ENCODE results near the gene CDYL. TPM values are rescaled to one million over a fixed set of nuclear protein-coding genes. Genes with fewer than 3 reads are reported as not detected.

Gene CDYL
- total RNA-seq, 1 experiment from 2014 or later: 41.6 TPM

GRCh38 chr6:4759997-4760396 is 16.2 kb upstream of the CDYL start:
- H3K27ac Mint-ChIP-seq (ENCODE audit: unreplicated experiment): no peak overlapping the region

GRCh38 chr6:4760773-4761172 is 15.4 kb upstream of the CDYL start:
- peaks cover 23% of the 10 kb centered on the region for H3K9me3 Mint-ChIP-seq (ENCODE audit: unreplicated experiment)
- H3K36me3 Mint-ChIP-seq (ENCODE audit: insufficient read depth, unreplicated experiment): no peaks in the 10 kb centered on the region
- no peak for TF ChIP-seq CTCF (IDR thresholded peaks at IDR 0.05; ENCODE audit: insufficient read depth in 1 of 2, low read depth in 1 of 2, low read length in 1 of 2, severe bottlenecking in 1 of 2, unreplicated experiment in 1 of 2)
- peaks cover 13% of the 10 kb centered on the region; the same call in 1 of the 2 replicates for H3K9me3 ChIP-seq
- H3K4me1 ChIP-seq: no peaks in the 10 kb centered on the region
- no peaks in the 10 kb centered on the region for H3K27me3 Mint-ChIP-seq (ENCODE audit: insufficient read depth, unreplicated experiment)
- H3K4me3 ChIP-seq (ENCODE audit: low read depth, low read length): no peak overlapping the region
- H3K27ac Mint-ChIP-seq (ENCODE audit: unreplicated experiment): no peak overlapping the region
- POLR2A ChIA-PET: no interaction called here
- H3K36me3 ChIP-seq (ENCODE audit: control insufficient read depth, insufficient read depth, low read length): no peaks in the 10 kb centered on the region
- no peak for DNase-seq
- intact Hi-C loops (cut with micrococcal nuclease; ENCODE audit: unreplicated experiment): no loop called here
- BruUV-seq (replicated peaks): no TSS peak
- H3K27me3 ChIP-seq (replicated peaks; ENCODE audit: control insufficient read depth, insufficient read depth, low read length): no peaks in the 10 kb centered on the region
- H3K4me3 Mint-ChIP-seq (ENCODE audit: unreplicated experiment): no peak overlapping the region
- no peaks in the 10 kb centered on the region for H3K4me1 Mint-ChIP-seq (ENCODE audit: low read depth, unreplicated experiment)
- CTCF ChIA-PET: no interaction called here

More at GRCh38 chr6:4759997-4760396, 16.2 kb upstream of the CDYL start:
- Histone ChIP-seq H3K27me3 (replicated peaks; ENCODE audit: control insufficient read depth, insufficient read depth, low read length) (no peaks in the 10 kb centered on the region), H3K4me1 (no peaks in the 10 kb centered on the region), H3K9me3 (peaks cover 13% of the 10 kb centered on the region; the same call in 1 of the 2 replicates), H3K4me3 (ENCODE audit: low read depth, low read length) (no peak overlapping the region), H3K36me3 (ENCODE audit: control insufficient read depth, insufficient read depth, low read length) (no peaks in the 10 kb centered on the region)
- ChIA-PET POLR2A (no interaction called here), CTCF (no interaction called here)
- no peak overlapping the region for H3K4me3 Mint-ChIP-seq (ENCODE audit: unreplicated experiment)
- H3K27me3 Mint-ChIP-seq (ENCODE audit: insufficient read depth, unreplicated experiment): peaks cover 3% of the 10 kb centered on the region
- TF ChIP-seq CTCF (IDR thresholded peaks at IDR 0.05; ENCODE audit: insufficient read depth in 1 of 2, low read depth in 1 of 2, low read length in 1 of 2, severe bottlenecking in 1 of 2, unreplicated experiment in 1 of 2): no peak
- BruUV-seq (replicated peaks): no TSS peak
- H3K36me3 Mint-ChIP-seq (ENCODE audit: insufficient read depth, unreplicated experiment): no peaks in the 10 kb centered on the region
- no peaks in the 10 kb centered on the region for H3K4me1 Mint-ChIP-seq (ENCODE audit: low read depth, unreplicated experiment)
- no peak for DNase-seq
- H3K9me3 Mint-ChIP-seq (ENCODE audit: unreplicated experiment): peaks cover 23% of the 10 kb centered on the region
- intact Hi-C loops (cut with micrococcal nuclease; ENCODE audit: unreplicated experiment): no loop called here

GRCh38 chr6:4762294-4762693 is 13.9 kb upstream of the CDYL start:
- Histone ChIP-seq H3K36me3 (ENCODE audit: control insufficient read depth, insufficient read depth, low read length) (no peaks in the 10 kb centered on the region), H3K27me3 (replicated peaks; ENCODE audit: control insufficient read depth, insufficient read depth, low read length) (no peaks in the 10 kb centered on the region), H3K4me3 (ENCODE audit: low read depth, low read length) (no peak overlapping the region), H3K9me3 (peaks cover 13% of the 10 kb centered on the region; the same call in 1 of the 2 replicates), H3K4me1 (no peaks in the 10 kb centered on the region)
- CTCF ChIA-PET: interaction anchor here (0.7 kb wide), 1 partner anchor 9 kb away, joined by 5 read pairs; no protein-coding TSS in a partner anchor
- Mint-ChIP-seq H3K27me3 (ENCODE audit: insufficient read depth, unreplicated experiment) (no peaks in the 10 kb centered on the region), H3K4me1 (ENCODE audit: low read depth, unreplicated experiment) (no peaks in the 10 kb centered on the region), H3K4me3 (ENCODE audit: unreplicated experiment) (no peak overlapping the region), H3K36me3 (ENCODE audit: insufficient read depth, unreplicated experiment) (no peaks in the 10 kb centered on the region), H3K9me3 (ENCODE audit: unreplicated experiment) (peaks cover 23% of the 10 kb centered on the region), H3K27ac (ENCODE audit: unreplicated experiment) (no peak overlapping the region)
- DNase-seq: no peak
- POLR2A ChIA-PET: no interaction called here
- intact Hi-C loops (cut with micrococcal nuclease; ENCODE audit: unreplicated experiment): no loop called here
- no peak for TF ChIP-seq CTCF (IDR thresholded peaks at IDR 0.05; ENCODE audit: insufficient read depth in 1 of 2, low read depth in 1 of 2, low read length in 1 of 2, severe bottlenecking in 1 of 2, unreplicated experiment in 1 of 2)
- BruUV-seq (replicated peaks): no TSS peak
